GM12875 (cell line): Measurements from ENCODE around the gene KAZALD1.
"Not testable (repeated sequence)": the region's sequence is repeated elsewhere in the genome, so short reads cannot be mapped to it uniquely, and the experiment has no call there.

Experiments
- H3K4me3 ChIP-seq: one replicate; pipeline ENCODE4 v1.5.1; 2011; ENCODE audit warnings: low read depth, low read length, control low read depth
- TF ChIP-seq, protein P1 (sequence below): IDR thresholded peaks from 2 replicates; pipeline ENCODE4 v1.5.1; 2011; ENCODE audit warnings: low read depth, mild to moderate bottlenecking, control low read depth, inconsistent platforms, low read length, moderate library complexity, borderline replicate concordance; ENCODE audit not compliant: insufficient read depth

Gene KAZALD1

DNA sequence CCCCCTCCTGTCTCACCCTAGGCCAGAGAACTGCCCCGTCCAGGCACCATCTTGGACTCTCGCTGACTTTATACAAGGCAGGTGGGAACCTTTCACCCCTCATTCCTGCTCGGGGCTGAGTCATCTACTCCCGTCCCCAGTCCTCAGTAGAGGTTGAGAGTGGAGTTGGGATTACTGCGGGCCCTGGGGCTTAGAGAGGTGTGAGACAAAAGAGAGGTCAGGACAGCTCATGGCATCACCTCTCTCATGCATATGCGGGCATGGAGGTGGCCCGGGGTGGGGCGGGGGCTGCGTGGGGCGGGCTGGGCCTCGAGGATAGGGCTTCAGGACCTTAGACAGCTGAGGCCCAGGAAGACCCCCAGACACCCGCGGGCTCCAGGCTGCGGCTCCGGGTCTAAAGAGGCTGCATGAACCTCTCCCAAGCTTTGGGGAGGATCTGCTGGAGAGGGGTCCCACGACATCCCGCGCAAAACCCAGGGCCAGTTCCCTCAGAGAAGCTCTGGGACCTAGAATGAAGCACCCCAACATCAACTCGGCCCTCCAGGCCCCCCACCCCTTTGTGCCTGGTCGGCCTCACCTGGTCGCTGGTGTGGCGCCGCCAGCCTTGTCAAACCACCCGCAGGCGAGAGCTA lies 31.2 kb upstream of the KAZALD1 start:
- no peak overlapping the region for H3K4me3 ChIP-seq

DNA sequence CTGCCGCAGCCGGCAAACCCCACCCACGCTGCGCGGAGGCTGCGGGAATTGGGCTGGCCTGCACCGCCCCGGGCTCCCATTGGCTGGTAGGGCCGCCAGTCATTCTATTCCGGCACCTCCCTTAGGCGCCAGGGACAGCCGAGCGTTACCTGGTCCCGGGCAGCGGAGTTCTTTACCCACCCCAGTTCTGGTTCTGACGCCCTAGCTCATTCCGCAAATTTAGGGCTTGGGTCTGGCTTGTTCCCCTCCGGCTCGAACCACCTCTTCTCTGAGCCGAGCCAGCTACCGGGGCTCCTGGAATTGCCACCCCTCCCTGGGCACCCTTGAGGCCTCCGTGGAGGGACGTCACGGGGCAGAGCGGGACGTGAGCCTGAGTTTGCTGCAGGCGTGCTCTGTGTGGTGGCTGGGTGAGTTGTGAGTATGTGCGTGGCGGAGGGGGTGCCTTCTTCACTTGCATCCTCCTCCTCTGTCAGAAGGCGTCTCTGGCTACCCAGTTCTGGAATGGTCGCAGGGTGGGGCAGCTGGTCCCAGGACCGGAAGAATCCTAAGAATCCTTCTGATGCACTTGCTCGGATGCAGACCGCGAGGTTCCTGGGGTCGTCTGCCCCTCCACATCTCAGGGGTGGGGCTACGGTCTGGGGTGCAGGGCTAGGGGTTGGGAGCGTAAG lies 30.5 kb upstream of the KAZALD1 start, which contains the start of the genes PDZD7 and SFXN3:
PDZD7 (minus strand) TSS at position 2 of the 668 bp plus-strand sequence. CDS start 910 bp downstream, outside the sequence.
SFXN3 (plus strand) TSS at position 107 of the 668 bp plus-strand sequence. CDS start 3,461 bp downstream, outside the sequence.
- H3K4me3 ChIP-seq = peak within 1 kb of the TSS; percentile 44
- TF ChIP-seq, protein P1, sequence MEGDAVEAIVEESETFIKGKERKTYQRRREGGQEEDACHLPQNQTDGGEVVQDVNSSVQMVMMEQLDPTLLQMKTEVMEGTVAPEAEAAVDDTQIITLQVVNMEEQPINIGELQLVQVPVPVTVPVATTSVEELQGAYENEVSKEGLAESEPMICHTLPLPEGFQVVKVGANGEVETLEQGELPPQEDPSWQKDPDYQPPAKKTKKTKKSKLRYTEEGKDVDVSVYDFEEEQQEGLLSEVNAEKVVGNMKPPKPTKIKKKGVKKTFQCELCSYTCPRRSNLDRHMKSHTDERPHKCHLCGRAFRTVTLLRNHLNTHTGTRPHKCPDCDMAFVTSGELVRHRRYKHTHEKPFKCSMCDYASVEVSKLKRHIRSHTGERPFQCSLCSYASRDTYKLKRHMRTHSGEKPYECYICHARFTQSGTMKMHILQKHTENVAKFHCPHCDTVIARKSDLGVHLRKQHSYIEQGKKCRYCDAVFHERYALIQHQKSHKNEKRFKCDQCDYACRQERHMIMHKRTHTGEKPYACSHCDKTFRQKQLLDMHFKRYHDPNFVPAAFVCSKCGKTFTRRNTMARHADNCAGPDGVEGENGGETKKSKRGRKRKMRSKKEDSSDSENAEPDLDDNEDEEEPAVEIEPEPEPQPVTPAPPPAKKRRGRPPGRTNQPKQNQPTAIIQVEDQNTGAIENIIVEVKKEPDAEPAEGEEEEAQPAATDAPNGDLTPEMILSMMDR = no peak

More for the DNA sequence above, 31.2 kb upstream of the KAZALD1 start:
- TF ChIP-seq, protein P1 = no peak

DNA sequence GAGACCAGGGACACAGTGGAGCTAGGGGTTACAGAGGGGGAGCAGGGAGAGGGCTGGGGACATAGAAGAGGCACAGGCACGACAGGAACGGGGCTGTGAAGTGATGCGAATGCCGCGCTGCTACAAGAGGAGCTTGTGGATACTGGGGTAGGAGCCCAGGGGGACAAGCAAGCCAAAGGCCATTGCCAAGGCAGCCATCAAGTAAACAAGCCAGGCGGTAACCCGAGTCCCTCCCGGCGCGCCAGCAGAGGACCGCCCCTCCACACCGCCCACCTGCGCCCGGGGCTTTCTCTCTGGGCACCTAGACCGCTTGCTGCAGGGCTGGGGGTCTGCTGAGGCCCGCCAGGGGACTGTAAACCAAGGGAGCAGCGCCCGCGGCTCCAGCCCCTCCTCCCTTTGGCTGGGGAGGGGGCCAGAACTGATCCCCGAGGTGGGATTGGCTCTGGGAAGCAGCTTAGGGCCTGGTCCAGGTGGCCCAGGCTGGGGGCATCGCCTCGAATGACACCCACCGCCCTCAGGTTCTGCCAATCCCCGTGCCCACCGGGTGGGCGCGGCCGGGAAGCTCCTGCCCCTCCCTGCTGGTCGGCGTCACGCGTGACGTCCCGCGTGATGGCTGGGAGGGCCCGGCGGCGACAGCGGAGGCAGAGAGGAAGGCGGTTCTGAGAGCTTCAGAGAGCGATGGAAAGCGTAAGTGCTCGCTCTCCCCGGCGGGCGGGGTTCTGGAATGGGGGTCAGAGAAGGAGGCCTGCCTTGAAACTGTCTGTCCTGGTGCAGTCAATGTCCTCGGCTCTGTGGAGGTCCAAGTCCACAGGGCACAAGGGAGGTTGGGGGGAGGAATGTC lies 29.8 kb upstream of the KAZALD1 start:
- peak overlapping the region; percentile 44 for H3K4me3 ChIP-seq
- TF ChIP-seq, protein P1 = no peak

DNA sequence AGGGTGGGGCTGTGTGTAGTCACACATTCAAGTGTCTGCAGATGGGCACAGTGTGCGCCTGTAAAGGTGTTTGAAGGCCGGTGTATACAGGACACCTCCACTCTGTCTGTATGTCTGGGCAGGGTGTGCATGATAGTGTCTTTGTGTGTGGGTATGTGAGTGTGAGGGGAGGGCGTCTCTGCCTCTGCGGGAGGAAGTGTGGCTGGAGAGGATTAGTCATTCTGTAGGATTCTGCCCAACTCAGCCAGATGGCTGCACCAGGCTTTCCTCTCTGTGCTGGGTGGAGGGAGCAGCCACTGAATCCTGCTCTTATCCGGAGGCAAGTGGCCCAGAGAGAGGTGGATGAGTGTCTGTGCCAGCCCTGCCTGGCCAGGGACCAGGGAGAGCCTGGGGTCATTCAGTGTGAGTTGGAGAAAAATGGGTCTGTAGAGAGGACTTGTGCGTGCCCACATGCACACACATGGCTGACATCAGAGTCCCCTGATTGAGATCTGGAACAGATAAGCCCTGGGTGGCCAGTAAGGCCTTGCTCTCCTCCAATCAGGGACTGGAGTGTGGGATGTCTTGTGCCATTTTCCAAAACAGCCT lies 29.1 kb upstream of the KAZALD1 start:
- TF ChIP-seq, protein P1 = no peak

DNA sequence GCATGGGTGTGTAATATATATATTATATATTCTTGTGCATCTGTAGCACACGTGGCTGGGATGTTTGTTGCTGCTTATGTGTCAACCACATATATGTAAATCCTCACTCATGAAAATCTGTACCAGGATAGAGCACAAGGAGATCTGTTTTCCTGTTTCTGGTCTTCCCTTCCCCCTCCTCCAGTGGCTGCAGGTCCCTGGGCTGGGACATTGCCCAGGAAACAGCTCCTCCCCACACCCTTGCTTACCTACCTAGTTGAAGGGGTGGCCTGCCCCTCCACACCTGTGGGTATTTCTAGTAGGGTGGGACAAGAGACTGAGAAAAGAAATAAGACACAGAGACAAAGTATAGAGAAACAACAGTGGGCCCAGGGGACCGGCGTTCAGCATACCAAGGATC lies 28.5 kb upstream of the KAZALD1 start:
- TF ChIP-seq, protein P1 = no peak
- no peak overlapping the region for H3K4me3 ChIP-seq

More for the DNA sequence above, 29.1 kb upstream of the KAZALD1 start:
- no peak overlapping the region for H3K4me3 ChIP-seq

DNA sequence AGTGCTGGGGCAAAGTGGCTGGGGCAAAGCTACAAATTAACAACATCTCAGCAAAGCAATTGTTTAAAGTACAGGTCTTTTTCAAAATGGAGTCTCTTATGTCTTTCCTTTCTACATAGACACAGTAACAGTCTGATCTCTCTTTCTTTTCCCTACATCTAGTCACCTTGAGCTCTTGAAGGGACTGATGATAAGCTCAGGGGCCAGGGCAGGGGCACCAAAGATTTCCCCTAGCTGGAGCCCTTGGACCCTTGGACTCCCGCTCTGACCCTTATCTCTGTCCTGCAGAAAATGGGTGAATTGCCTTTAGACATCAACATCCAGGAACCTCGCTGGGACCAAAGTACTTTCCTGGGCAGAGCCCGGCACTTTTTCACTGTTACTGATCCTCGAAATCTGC lies 27.4 kb upstream of the KAZALD1 start:
- not testable (repeated sequence) for H3K4me3 ChIP-seq

DNA sequence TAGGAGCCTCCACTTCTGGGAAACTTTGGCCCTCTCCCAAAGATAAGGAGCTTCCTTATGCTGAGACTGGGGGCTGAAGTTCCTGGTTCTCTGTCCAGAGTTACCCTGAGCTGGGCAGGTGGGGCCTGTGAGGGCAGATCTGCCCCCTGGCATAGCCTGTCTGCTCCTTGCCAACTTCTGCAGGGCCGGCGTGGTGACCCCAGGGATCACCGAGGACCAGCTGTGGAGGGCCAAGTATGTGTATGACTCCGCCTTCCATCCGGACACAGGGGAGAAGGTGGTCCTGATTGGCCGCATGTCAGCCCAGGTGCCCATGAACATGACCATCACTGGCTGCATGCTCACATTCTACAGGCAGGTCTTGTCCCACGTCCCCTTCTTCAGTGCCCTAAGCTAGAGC lies 26.5 kb upstream of the KAZALD1 start:
- no peak overlapping the region for H3K4me3 ChIP-seq
- TF ChIP-seq, protein P1 = no peak
